K562 (cell line): ENCODE results near the gene DNAJC11.

Source experiments
- NFATC3 ChIP-seq: fragments of 450-650 bp; IDR thresholded peaks from 2 replicates; pipeline ENCODE4 v1.6.1; 2017; ENCODE audit warnings: mild to moderate bottlenecking
- SIN3A ChIP-seq, 2 experiments: fragments of 150-350 bp in 1 of 2; IDR thresholded peaks; 2 replicates each; pipeline ENCODE4 v1.6.1; 2011 to 2016; ENCODE audit warnings: borderline replicate concordance in 2 of 2, low read depth in 2 of 2, low read length in 2 of 2, mild to moderate bottlenecking in 2 of 2, moderate library complexity in 2 of 2; ENCODE audit not compliant: control insufficient read depth in 1 of 2

- peak; percentile 64 to 72; a peak in 2 of 4 replicates for TF ChIP-seq SIN3A (IDR thresholded peaks at IDR 0.05; ENCODE audit: borderline replicate concordance in 2 of 2, control insufficient read depth in 1 of 2, low read depth in 2 of 2, low read length in 2 of 2)
- no peak for TF ChIP-seq NFATC3
These were observed 76.7 kb downstream of the DNAJC11 start, which contains the start of gene THAP3 for GRCh38 chr1:6624710-6625583.
